GM23338 (cell line): ENCODE data around the gene GRID1. TPM values are rescaled to one million over a fixed set of nuclear protein-coding genes. Genes with fewer than 3 reads are reported as not detected.

Source experiments
- ATAC-seq: fragments of 200-7000 bp; cut with Tn5 transposase; 3 replicates; pipeline ENCODE4 v1.9.1; 2020
- DNase-seq: peaks from one replicate; pipeline ENCODE4 v3.0.0-alpha.2; 2015; ENCODE audit warnings: low spot score
- H2AFZ ChIP-seq: fragments of 200-600 bp; sonication (generic); 2 replicates; pipeline ENCODE4 v1.8.0; 2016; ENCODE audit warnings: antibody characterized with exemption, mild to moderate bottlenecking, moderate library complexity
- H3F3A ChIP-seq: fragments of 200-600 bp; sonication (generic); replicated peaks from 2 replicates; pipeline ENCODE4 v1.8.0; 2017; ENCODE audit warnings: antibody characterized with exemption, mixed run types, low read depth
- H3K27ac ChIP-seq: fragments of 200-600 bp; sonication (generic); 2 replicates; pipeline ENCODE4 v1.6.1; 2016; ENCODE audit warnings: low read depth
- H3K27me3 ChIP-seq: fragments of 200-600 bp; sonication (generic); 2 replicates; pipeline ENCODE4 v1.8.0; 2016; ENCODE audit warnings: mild to moderate bottlenecking, mixed run types, moderate library complexity; ENCODE audit not compliant: insufficient read depth
- H3K36me3 ChIP-seq: fragments of 200-600 bp; sonication (generic); 2 replicates; pipeline ENCODE4 v1.8.0; 2016; ENCODE audit warnings: mild to moderate bottlenecking; ENCODE audit not compliant: insufficient read depth
- H3K4me1 ChIP-seq: fragments of 200-600 bp; sonication (generic); 2 replicates; pipeline ENCODE4 v1.8.0; 2016; ENCODE audit warnings: mild to moderate bottlenecking, moderate library complexity; ENCODE audit not compliant: insufficient read depth
- H3K4me2 ChIP-seq: fragments of 200-600 bp; sonication (generic); 2 replicates; pipeline ENCODE4 v1.7.1; 2017; ENCODE audit warnings: mixed run types
- H3K4me3 ChIP-seq: fragments of 200-600 bp; sonication (generic); 2 replicates; pipeline ENCODE4 v1.6.1; 2016; ENCODE audit warnings: mixed run types
- H3K79me2 ChIP-seq: fragments of 200-600 bp; sonication (generic); replicated peaks from 2 replicates; pipeline ENCODE4 v1.8.0; 2017; ENCODE audit warnings: mild to moderate bottlenecking; ENCODE audit not compliant: insufficient read depth
- H3K9me2 ChIP-seq: fragments of 200-600 bp; sonication (generic); 2 replicates; pipeline ENCODE4 v1.8.0; 2017; ENCODE audit not compliant: insufficient read depth
- H4K20me1 ChIP-seq: fragments of 200-600 bp; sonication (generic); replicated peaks from 2 replicates; pipeline ENCODE4 v1.8.0; 2017; ENCODE audit warnings: mild to moderate bottlenecking; ENCODE audit not compliant: insufficient read depth
- H3K27ac Mint-ChIP-seq: 2 replicates; pipeline ENCODE4 v1.8.0; 2020; ENCODE audit warnings: inconsistent platforms, mild to moderate bottlenecking, moderate library complexity, mixed read lengths
- H3K27me3 Mint-ChIP-seq: 3 replicates; pipeline ENCODE4 v1.8.0; 2022; ENCODE audit warnings: low read depth, mild to moderate bottlenecking, moderate library complexity, mixed read lengths, inconsistent platforms; ENCODE audit not compliant: insufficient read depth, poor library complexity
- H3K36me3 Mint-ChIP-seq: 3 replicates; pipeline ENCODE4 v1.8.0; 2021; ENCODE audit warnings: low read depth, mild to moderate bottlenecking, inconsistent platforms, moderate library complexity, mixed read lengths
- H3K4me1 Mint-ChIP-seq: 3 replicates; pipeline ENCODE4 v1.8.0; 2020; ENCODE audit warnings: mild to moderate bottlenecking, inconsistent platforms, mixed read lengths
- H3K4me3 Mint-ChIP-seq: 3 replicates; pipeline ENCODE4 v1.8.0; 2021; ENCODE audit warnings: moderate library complexity, mild to moderate bottlenecking, inconsistent platforms, mixed read lengths
- H3K9me3 Mint-ChIP-seq: 3 replicates; pipeline ENCODE4 v1.8.0; 2020; ENCODE audit warnings: moderate library complexity, mild to moderate bottlenecking, inconsistent platforms, mixed read lengths
- CREB1 ChIP-seq: fragments of 250-450 bp; sonication (Bioruptor Pico); IDR thresholded peaks from 2 replicates; pipeline ENCODE4 v1.5.0; 2020; ENCODE audit warnings: low read depth, mild to moderate bottlenecking, moderate library complexity
- CTCF ChIP-seq, 2 experiments: fragments of 200-600 bp in 1 of 2; sonication (generic) in 1 of 2; conservative IDR thresholded peaks; 2 replicates each; pipeline versions ENCODE4 v1.5.1 to v1.6.1; 2016 to 2017; ENCODE audit warnings: antibody characterized with exemption in 2 of 2, low read depth in 2 of 2, mild to moderate bottlenecking in 2 of 2, moderate library complexity in 1 of 2
- EZH2 ChIP-seq: fragments of 200-600 bp; sonication (generic); IDR thresholded peaks from one replicate; pipeline ENCODE4 v1.8.0; 2017; ENCODE audit warnings: antibody characterized with exemption, mild to moderate bottlenecking, low read depth; ENCODE audit not compliant: unreplicated experiment
- EZH2phosphoT487 ChIP-seq: fragments of 200-600 bp; sonication (generic); IDR thresholded peaks from one replicate; pipeline ENCODE4 v1.8.1; 2018; ENCODE audit warnings: antibody characterized with exemption; ENCODE audit not compliant: unreplicated experiment
- NANOG ChIP-seq: IDR thresholded peaks from 2 replicates; pipeline ENCODE4 v1.6.1; 2016; ENCODE audit warnings: antibody characterized with exemption, borderline replicate concordance
- POLR2AphosphoS5 ChIP-seq: IDR thresholded peaks from 2 replicates; pipeline ENCODE4 v1.6.1; 2016; ENCODE audit warnings: antibody characterized with exemption, low read depth
- REST ChIP-seq: IDR thresholded peaks from one replicate; pipeline ENCODE4 v1.6.1; 2018; ENCODE audit warnings: antibody characterized with exemption; ENCODE audit not compliant: unreplicated experiment
- ZNF114 ChIP-seq: fragments of 250-450 bp; sonication (Bioruptor Pico); IDR thresholded peaks from 2 replicates; pipeline ENCODE4 v1.5.0; 2020; ENCODE audit warnings: mild to moderate bottlenecking, moderate library complexity
- polyA plus RNA-seq: library from polyadenylated mRNA; unstranded; fragments of >200 nt; fragmentation: Nextera tagmentation; extraction: Ambion mirVana; gene quantifications from 2 replicates; pipeline ENCODE4 v1.2.1, GENCODE V29; 2016
- total RNA-seq: library from RNA; depleted of rRNA; stranded (reverse); fragments of >200 nt; shearing (Covaris generic); gene quantifications from 2 replicates; pipeline ENCODE4 v1.2.3, GENCODE V29; 2014
- TF ChIP-seq, protein P1 (sequence below): IDR thresholded peaks from 2 replicates; pipeline ENCODE4 v1.6.1; 2016; ENCODE audit warnings: antibody characterized with exemption

Gene GRID1
- total and polyA plus RNA-seq, 2 experiments from 2014 or later: 0.14 to 0.15 TPM

GRCh38 chr10:86169066-86169465, 197.5 kb downstream of the GRID1 start (continued):
- TF ChIP-seq REST: no peak
- no peak for TF ChIP-seq POLR2AphosphoS5
- TF ChIP-seq, protein P1, sequence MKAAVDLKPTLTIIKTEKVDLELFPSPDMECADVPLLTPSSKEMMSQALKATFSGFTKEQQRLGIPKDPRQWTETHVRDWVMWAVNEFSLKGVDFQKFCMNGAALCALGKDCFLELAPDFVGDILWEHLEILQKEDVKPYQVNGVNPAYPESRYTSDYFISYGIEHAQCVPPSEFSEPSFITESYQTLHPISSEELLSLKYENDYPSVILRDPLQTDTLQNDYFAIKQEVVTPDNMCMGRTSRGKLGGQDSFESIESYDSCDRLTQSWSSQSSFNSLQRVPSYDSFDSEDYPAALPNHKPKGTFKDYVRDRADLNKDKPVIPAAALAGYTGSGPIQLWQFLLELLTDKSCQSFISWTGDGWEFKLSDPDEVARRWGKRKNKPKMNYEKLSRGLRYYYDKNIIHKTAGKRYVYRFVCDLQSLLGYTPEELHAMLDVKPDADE: no peak
- TF ChIP-seq EZH2phosphoT487: no peak
- TF ChIP-seq CREB1 (CRISPR knock-in tag): no peak
- no peak for TF ChIP-seq EZH2
- TF ChIP-seq CTCF (conservative IDR thresholded peaks at IDR 0.05; ENCODE audit: low read depth in 2 of 2): no peak
- TF ChIP-seq NANOG: no peak
- no peak for TF ChIP-seq ZNF114

DNA sequence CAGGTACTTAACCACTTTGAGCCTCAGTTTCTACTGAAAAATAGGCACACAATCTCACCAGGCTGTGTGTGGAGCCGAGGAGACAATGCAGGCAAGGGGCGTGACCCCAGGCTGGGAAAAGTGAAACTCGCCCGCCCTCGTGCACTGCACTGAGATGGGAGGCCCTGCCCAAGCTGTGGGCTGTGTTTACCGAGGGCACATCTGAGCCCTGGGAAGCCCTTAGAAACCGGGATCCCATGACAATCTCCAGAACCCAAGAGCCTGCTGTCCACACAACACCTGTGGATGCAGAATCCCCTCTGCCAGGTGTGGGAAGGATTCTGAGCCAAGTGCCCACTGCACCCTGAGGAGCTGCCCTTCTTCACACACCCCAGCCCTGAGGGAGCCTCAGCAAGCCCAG, 198.3 kb downstream of the GRID1 start:
- H2AFZ ChIP-seq: no peak overlapping the region
- no peaks in the 10 kb centered on the region for H3K36me3 ChIP-seq
- H3K79me2 ChIP-seq: no peaks in the 10 kb centered on the region
- Mint-ChIP-seq H3K36me3 (no peaks in the 10 kb centered on the region), H3K4me3 (no peak overlapping the region), H3K9me3 (no peaks in the 10 kb centered on the region; the same call in 2 of the 3 replicates), H3K27ac (no peak overlapping the region), H3K27me3 (peaks cover 2% of the 10 kb centered on the region), H3K4me1 (no peaks in the 10 kb centered on the region)
- no peaks in the 10 kb centered on the region for H3K4me1 ChIP-seq
- ATAC-seq (no peak), DNase-seq (no peak)
- no peaks in the 10 kb centered on the region for H3F3A ChIP-seq
- TF ChIP-seq EZH2: no peak
- no peaks in the 10 kb centered on the region for H4K20me1 ChIP-seq
- no peak overlapping the region for H3K4me2 ChIP-seq
- no peak overlapping the region for H3K27ac ChIP-seq
- no peaks in the 10 kb centered on the region for H3K27me3 ChIP-seq
- H3K4me3 ChIP-seq: no peak overlapping the region
- H3K9me2 ChIP-seq: no peaks in the 10 kb centered on the region
